Stimulated activated CD4-positive, alpha-beta T cell treated with anti-CD3 and anti-CD28 coated beads, Interleukin-15, amount 100 ng/mL, for 1 hour (primary cell): ENCODE measurements around the gene CFAP57.

Source experiments
- DNase-seq, 2 donors: peaks; one replicate each; pipeline ENCODE4 v3.0.0-alpha.2; 2020; ENCODE audit warnings: low read depth in 1 of 2, low spot score in 1 of 2

The CFAP57 gene

DNA sequence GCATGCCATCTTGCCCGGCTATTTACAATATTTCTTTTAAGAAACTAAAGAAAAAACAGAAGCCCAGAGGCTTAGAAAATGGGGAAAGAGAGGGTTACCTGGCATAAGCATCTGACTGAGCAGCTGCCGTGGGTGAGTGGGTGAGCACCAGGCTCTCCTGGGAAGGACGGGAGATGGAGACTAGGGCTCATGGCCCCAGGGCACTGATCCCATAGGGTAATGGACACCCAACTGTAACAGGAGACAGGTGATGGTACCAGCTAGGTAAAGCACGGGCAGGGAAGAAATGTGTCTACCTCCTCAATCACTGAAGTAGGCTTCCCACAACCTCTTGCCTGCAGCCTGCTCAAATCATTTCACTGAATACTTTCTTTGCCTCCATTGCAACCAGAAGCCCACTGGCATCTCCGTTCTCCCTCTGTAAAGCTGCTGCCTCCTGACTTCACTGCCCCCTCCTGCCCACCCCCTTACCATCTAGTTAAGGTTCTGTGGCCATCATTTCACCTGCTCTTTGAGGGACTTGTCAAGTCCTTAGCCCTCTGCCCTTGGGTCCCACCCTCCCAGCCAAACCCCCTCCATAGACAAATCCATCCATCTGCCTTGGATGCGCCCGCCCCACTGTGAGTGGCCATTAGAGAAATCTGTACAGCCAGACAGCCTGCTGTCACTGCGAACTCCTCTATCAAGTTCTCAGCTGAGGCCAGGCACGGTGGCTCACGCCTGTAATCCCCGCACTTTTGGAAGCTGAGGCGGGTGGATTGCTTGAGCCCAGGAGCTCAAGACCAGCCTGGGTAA, 103.9 kb downstream of the CFAP57 start:
- no peak for DNase-seq

DNA sequence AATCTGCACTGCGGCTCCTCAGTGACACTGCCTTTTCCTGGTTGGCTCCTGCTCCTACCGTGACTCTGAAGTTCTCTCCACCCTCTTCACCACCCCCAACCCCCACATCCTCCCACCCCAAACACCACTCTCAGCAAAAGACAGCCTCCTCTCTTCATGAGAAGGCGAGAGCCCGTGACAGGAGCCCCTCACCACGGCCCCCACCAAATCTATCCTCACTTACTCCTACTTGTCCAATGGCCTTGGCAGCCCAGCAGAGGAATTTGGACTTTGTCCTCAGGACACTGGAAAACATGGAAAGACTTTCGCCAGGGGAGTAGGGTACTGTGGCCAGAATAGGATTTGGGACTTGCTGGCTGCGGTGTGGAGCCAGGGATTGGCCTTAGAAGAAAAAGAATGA, 104.5 kb downstream of the CFAP57 start:
- DNase-seq: no peak

GRCh38 chr1:43277116-43277876, 105.2 kb downstream of the CFAP57 start:
- no peak for DNase-seq

- DNase-seq: no peak
These were observed 107.0 kb downstream of the CFAP57 start for GRCh38 chr1:43279161-43279560.

- DNase-seq: no peak
These were observed 107.5 kb downstream of the CFAP57 start for GRCh38 chr1:43279666-43280065.

- DNase-seq: no peak
These were observed 108.6 kb downstream of the CFAP57 start for GRCh38 chr1:43280692-43281091.

GRCh38 chr1:43282220-43283195, 110.4 kb downstream of the CFAP57 start:
- DNase-seq: no peak

DNA sequence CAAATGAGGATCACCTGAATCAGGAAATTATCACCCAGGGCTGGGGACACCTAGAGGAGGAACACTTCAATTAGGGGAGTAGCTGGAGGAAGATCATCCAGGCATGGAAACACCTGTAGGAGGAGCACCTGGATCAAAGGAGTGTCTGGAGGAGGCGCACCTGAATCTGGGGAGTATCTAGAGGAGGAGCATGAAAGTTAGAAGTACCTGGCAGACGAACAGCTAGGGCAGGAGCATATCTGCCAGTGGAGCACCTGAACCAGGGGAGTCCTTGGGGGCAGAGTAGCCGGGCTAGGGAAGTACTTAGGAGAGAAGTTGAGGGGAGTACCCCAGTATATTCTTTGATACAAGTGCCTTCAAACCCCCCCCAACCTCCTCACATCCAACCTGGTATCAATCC, 111.9 kb downstream of the CFAP57 start:
- no peak for DNase-seq

DNA sequence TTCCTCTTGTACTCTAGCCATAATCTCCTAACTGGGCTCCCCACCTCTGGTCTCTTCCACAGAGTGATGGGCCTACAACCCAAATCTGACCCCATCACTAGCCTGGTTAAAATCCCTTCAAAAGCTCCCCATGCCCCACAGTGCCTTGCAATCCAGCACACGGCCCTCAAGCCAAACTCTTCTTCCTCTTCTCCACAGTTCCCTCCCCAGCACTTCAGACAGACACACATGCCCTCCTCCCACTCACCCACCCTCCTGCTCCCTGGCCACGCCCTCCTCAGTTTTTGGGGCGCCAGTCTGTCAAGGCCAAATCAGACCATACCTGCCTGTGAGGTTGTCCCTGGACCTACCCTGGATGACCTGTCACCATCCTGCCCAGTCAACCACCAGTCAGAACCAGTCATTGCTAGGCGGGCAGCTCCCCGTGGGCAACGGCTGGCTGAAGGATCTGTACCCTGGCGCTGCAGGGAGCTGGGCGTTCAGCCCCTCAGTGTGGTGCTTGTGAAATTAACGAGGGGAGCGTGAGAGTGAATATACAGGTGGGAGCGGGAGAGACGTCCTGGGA, 112.5 kb downstream of the CFAP57 start:
- no peak for DNase-seq

GRCh38 chr1:43285269-43285990, 113.3 kb downstream of the CFAP57 start, which contains the start of gene C1orf210:
TSS of gene C1orf210 (minus strand) at chr1:43285581. CDS start at chr1:43283270, 2,311 bp downstream.
- no peak for DNase-seq

DNA sequence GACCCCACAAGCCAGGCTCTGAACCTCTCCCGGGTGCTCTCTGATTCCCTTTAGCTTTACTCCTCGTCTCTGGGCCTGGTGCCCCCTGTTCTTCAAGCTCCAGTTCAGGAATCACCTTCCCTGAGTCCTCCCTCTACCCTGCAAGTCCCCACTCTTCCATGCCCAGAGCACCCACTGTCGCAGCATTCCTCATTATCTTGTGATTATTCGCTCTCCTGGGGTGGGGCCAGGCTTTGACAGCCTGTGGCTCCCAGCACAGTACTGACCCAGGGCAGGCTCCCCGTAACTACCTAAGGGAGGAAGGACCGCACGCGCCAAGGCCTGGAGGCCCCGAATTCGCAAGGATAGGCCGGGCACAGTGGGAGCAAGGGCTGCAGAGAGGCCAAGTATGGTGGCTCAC, 114.0 kb downstream of the CFAP57 start:
- no peak for DNase-seq

DNA sequence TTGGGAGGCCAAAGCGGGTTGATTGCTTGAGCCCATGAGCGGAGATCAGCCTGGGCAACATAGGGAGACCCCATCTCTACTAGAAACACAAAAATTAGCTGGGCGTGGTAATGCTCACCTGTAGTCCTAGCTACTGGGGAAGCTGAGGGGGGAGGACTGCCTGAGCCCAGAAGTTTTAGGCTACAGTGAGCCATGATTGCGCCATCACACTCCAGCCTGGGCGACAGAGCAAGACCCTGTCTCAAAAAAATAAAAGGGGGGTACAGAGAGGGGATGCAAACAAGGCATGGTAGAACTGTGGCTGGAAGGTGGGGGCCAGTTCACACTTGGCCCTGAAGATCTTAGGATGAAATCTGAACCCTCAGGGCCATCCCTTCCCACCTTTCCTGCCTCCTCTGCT, 114.4 kb downstream of the CFAP57 start:
- no peak for DNase-seq

DNA sequence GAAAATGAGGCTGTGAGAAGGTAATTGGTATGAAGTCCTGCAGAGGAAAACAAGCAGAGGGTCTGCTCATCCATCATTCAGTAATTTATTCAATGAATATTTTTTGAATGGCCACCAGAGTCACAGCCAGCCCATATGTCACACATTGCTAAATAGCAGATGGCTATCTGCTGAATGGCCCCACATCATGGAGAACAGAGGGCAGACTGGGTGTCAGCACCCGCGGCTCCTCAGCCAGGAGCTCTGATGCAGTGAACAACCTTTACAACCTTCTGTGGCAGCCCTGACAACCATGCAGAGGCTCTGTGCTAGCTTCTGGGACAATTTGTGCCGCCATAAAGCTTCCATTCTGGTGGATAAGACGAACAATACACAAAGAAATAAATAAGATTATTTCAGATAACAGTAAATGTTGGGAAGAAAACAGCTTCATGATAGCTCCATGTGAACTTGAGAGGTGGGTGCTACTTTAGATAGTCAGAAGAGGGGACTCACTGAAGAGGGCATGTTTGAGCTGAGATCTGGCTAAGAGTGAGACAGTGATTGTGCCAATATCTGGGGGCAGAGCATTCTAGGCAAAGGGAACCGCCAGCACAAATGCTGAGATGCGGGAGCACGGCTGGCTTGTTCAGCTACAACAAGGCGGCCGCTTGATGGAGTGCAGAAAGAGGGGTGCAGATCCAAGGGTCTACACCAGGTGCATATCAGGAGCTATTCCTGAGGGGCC, 116.1 kb downstream of the CFAP57 start:
- no peak for DNase-seq

DNA sequence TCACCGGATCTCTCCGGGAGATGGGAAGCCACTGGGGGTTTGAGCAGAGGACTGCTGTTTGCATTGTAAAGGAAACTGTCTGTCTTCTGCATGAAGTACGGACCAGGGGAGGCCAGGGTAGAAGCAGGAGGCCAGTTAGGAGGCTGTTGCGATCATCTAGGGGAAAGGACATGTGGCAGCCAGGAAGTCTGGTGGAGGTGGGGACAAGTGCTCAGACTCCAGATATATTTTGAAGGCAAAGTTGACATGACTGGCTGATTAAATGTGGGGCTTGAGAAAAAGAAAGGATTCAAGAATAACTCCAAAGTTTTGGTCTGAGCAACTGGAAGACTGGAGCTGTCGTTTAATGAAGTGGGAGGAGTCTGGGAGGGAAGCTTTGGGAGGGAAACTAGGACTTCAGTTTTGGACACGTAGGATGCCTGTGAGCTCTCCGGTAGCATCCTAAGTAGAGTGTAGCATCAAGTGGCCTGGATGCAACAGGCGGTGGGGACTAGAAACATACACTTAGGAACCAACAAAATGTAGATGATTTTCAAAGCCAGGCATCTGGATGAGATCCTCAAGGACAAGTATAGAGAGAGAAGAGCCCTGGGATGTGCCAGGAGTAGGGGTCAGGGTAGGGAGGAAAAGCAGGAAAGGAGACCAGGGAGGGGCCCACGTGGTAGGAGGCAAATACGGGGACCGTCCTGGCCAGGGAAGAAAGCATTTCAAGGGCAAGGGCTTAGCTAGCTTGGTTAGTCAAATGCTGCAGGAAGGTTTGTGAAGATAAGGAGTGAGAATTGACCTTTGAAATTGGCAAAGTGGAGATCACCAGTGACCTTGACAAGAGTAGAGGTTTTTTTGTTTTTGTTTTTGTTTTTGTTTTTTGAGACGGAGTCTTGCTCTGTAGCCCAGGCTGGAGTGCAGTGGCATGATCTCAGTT, 116.9 kb downstream of the CFAP57 start:
- no peak for DNase-seq

- DNase-seq: no peak
These were observed 120.1 kb downstream of the CFAP57 start for GRCh38 chr1:43292216-43292615.

DNA sequence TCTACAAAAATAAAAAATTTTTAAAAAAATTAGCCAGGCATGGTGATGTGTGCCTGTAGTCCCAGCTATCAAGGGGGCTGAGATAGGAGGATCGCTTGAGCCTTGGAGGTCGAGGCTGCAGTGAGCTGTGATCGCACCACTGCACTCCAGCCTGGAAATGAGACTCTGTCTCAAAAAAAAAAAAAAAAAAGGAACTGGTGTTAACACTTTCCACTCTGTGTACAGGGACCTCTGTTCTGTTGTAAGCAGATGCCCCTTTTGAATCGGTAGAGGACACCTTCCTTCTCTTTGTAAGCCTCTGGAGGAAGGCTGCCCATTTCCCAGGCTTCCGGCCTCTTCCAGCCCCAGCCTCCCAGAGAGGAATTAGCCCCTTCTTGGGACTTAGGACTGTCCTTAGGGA, 120.5 kb downstream of the CFAP57 start:
- DNase-seq: no peak

DNA sequence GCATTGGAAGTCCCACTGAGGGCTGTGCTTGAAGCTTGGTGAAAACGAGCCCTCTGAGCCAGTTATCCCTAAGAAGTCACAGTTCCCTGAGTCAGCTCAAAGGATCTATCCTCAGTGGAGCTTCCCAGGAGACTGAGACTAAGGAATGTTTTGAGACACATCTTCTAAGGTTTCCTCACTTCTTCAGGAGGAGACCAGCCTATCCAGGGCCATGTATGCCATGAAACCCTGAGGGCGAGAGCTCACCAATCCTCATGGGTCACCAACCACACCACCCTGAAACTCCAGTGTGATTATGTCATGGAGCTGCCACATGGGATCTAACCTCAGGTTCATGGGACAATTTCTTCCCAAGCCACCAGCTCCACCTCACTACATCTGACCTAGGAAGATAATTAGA, 121.0 kb downstream of the CFAP57 start:
- DNase-seq: no peak

GRCh38 chr1:43293896-43294760, 122.0 kb downstream of the CFAP57 start:
- no peak for DNase-seq
